Measurements from ENCODE around the gene HTATSF1.

The HTATSF1 gene, protein sequence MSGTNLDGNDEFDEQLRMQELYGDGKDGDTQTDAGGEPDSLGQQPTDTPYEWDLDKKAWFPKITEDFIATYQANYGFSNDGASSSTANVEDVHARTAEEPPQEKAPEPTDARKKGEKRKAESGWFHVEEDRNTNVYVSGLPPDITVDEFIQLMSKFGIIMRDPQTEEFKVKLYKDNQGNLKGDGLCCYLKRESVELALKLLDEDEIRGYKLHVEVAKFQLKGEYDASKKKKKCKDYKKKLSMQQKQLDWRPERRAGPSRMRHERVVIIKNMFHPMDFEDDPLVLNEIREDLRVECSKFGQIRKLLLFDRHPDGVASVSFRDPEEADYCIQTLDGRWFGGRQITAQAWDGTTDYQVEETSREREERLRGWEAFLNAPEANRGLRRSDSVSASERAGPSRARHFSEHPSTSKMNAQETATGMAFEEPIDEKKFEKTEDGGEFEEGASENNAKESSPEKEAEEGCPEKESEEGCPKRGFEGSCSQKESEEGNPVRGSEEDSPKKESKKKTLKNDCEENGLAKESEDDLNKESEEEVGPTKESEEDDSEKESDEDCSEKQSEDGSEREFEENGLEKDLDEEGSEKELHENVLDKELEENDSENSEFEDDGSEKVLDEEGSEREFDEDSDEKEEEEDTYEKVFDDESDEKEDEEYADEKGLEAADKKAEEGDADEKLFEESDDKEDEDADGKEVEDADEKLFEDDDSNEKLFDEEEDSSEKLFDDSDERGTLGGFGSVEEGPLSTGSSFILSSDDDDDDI

DNA sequence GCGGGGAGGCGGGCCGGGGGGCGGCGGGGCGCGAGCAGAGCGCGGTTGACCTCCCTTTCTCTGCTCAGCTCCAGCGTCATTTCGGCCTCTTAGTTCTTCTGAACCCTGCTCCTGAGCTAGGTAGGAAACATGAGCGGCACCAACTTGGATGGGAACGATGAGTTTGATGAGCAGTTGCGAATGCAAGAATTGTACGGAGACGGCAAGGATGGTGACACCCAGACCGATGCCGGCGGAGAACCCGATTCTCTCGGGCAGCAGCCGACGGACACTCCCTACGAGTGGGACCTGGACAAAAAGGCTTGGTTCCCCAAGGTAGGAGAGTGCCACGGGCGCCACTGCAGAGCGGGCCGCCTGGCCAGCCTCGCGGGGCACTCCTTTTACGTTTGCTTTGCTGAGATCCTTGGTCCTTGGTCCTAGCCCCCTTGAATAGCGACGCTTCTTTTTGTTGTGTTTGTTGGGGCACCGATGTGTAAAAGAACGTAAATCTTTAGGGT, at the start of gene HTATSF1:
TSS of gene HTATSF1 (plus strand) at position 37 of the 497 bp plus-strand sequence. CDS start at position 130, 93 bp downstream.
- no peak for DNase-seq

DNA sequence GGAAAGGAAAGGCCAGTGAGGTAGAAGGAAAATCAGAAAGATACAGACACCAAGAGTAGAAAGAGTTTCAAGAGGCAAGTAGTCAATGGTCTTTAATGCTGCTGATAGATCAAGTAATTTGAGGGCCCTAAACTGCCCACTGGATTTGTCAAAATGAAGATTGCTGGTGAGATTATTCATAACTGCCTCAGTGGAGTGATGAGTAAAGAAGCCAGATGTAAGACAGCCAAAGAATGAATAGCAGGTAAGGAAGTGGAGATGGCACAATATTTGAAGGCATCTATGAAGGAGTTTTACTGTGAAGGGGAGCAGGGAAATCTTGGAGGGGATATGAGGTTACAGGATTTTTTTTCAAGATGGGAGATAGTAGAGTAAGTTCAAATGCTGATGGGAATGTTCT, 49.4 kb upstream of the HTATSF1 start:
- no peak for DNase-seq

DNA sequence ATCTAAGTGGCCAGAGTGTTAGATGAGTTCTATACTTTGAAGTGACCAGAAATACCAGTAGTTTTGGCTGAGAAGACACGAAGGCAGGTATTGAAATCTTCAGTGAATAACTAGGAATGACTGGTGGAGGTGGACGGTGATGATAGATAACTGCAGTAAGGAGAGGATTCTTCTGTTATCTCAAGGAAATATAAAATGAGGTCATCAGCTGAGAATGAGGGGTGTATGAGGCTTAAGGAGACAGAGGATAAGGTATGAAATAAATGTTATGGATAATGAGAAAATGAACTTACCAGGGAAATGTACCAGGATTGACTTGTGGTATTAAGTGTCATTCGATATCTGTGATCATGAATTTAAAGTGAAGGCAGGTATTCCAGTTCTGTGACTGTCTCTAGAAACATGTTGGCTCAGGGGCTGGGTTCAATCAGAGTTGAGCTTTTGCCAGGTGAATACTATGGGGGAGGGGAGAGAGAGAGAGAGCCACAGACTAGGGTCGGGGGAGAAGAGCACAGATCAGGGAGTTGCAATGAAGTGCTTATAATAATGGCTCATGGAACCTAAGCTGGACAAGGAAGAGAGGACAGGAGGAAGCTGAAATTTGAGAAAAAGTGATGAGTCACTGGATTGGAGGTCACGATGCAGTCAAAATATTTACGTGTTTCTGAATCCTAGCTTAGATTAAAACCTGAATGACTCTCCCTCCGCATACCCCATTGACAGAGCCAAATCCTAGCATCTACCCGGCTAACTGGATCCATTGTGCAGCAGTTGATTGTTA, 47.2 kb upstream of the HTATSF1 start:
- no peak for DNase-seq

DNA sequence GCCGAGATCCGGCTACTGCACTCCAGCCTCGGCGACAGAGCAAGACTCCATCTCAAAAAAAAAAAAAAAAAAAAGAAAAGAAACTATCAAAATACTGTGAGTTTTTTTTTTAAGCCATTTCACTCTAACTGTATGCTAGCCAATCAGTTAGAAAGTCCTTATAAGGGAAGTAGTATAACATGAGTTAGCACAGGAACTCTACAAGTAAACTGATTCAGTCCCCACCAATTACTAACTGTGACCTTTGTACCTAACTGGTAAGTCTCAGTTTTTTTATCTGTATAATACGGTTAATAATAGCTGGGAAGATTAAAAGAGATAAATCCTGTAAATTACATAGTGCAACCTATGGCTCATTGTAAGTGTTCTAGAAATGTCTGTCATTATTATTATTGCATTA, 44.8 kb upstream of the HTATSF1 start:
- no peak for DNase-seq

DNA sequence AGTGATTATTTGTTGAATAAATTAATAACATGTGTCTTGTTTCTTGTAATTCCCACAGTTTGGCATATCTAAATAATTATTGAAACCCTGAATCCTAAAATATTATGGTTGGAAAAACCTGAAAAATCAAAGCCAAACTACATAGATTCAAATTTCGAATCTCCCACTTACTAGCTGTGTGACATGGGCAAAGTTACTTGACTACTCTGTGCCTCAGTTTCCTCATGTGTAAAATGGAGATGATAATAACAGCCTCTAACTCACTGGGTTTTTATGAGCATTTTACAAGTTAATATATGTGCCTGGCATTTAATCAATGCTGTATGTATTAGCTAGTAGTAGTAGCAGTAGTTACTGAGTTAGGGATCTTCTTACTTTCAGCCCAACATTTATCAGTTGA, 44.3 kb upstream of the HTATSF1 start:
- DNase-seq, result no peak

DNA sequence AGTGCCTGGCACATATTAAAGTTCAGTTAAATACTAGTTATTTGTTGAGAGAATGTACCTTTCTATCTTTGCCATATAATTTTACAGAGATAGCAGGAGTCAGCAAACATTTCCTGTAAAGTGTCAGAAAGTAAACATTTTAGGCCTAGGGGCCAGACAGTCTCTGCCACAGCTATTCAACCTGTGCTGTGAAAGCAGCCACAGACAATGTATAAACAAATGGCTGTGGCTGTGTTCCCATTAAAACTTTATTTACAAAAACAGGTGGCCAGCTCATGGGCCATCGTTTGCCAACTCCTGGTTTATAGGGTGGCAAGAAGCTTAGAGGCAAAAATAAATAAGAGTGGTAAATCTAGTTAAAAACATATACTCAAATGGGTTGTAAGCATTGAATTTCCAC, 43.6 kb upstream of the HTATSF1 start:
- no peak for DNase-seq

DNA sequence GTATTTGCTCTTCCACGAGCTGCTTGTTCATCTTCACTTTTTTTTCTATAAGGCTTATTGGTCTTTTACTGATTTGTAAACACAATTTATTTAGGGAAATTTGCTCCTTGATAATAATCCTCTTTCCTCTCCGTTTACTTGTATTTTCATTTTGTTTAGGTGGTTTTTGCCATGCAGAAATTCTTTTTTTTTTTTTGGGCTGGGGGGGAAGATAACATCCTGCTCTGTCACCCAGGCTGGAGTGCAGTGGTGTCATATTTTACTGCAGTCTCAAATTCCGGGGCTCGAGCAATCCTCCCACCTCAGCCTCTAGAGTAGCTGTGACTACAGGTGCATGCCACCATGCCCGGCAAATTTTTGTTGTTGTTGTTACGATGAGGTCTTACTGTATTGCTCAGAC, 41.3 kb upstream of the HTATSF1 start:
- no peak for DNase-seq

DNA sequence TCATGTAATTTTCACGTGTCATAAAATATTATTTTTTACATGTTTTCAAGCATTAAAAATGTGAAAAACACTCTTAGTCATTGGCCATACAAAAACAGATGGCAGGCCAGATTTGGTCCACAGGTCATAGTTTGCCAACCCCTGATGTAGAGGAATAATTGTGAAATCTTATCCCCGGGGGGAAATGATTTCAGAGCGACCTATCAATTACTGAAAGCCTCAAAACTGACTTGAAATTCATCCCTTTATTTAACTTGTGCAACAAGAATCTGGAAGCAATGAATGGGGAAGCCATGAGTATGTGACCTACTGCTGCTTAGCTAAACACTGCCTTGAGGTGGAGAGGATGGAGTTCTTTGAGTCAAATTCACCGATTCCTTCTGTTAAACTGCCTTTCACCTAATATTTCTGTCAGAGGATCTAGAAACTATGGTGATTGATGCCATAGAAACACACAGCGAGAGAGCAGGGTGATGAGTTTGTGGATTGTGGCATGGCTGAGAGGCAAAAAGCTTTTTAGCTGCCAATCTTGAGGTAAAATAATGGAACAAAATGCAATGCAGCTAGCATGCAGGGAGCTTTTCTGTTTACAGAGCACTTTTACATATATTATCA, 40.0 kb upstream of the HTATSF1 start:
- DNase-seq, result no peak

DNA sequence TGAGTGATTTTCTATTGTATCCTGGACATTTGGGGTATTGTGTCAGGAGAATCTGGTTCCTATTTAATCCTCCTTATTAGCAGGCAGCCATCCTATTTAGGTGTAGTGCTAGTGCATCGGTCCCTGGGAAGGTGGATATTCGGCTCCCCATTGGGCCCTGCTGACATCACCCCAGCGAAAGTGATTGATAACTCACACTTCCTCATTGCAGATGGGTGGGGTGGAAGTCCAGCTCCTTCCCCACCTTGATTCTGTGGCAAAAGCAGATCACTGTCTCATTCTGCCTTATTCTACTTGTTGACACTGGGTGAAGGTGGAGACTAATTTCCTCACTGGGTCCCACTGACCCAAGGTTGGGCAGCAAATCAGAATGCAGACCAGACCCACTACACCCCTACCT, 32.8 kb upstream of the HTATSF1 start:
- no peak for DNase-seq

DNA sequence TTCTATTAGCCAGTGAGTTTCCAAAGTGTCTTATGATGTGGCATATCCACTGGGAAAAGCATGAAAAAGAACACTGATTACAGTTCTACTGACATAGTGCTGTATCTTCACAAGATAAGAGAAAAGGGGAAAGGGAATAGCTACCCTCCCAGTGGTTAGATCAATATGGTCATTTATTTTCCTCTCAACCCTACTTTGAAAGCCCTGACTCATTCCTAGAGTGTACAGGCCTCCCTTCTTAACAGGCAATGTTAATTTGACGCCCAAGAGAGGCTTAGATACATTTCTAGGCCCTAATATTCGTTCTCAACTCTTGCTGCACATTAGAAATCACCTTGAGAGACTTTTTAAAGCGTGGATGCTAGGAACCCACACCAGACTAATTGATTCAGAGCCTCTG, 30.1 kb upstream of the HTATSF1 start:
- DNase-seq, result no peak

DNA sequence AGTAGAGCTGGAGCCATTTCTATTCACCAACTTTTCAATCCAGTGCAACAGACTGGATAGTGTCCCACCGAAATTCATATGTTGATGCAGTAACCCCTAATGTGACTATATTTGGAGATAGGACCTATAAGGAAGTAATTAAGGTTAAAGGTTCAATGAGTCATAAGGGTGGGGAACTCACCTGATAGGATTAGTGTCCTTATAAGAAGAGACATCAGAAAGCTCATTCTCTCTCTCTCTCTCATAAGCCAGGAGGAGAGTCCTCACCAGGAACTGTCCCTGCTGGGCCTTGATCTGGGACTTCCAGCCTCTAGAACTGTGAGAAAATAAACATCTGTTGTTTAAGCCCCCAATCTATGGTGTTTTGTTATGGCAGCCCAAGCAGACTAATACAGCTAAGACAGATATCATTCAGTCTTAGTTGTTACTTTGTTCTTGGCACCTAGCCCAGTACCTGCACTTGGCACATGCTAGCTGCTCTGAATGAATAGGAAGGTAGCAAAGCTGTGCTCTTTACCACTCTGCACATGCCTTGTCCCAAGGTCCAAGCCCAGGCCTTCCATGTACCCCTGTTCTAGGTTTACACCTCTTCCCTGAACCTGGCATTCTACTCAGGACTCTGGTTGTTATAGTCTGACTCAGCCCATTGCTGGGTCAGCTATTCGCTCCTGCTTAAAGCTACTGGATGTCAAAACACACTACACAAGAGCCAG, 28.8 kb upstream of the HTATSF1 start:
- DNase-seq, result no peak

DNA sequence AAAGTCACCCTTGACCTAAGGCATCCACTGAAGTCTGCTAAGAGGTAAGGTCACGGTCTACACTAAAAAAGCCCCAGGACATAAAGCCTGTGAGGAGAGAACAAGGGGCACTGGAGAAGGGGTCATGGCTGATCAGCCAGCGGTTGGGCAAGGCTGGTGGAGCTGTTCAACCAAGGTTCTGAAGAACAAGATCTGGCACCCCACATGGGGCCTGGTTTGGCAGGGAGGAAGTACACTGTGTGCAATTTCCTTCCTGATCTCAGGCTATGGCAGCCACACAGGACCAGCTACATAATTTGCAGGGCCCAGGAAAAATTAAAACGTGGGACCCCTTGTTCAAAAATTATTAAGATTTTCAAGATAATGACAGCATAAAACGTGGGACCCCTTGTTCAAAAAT, 23.7 kb upstream of the HTATSF1 start:
- DNase-seq, result no peak

DNA sequence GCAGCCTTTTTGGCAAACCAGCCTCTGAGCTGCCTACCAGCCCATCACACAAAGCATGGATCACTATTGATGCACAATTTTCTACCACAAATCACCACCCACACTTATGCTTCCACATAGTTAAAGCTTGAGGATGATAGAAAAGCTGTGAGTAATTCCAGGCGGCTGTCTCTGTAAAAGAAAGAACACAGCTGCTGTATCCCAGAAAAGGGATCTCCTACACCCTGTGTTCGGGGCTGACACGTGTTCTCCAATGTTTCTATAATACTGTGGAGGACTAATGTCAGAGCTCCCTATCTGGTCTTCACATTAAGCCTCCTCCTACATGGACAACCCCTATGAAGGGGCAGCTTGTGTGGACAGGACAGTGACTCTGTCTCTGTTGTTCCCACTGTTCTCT, 22.2 kb upstream of the HTATSF1 start:
- DNase-seq, result no peak

DNA sequence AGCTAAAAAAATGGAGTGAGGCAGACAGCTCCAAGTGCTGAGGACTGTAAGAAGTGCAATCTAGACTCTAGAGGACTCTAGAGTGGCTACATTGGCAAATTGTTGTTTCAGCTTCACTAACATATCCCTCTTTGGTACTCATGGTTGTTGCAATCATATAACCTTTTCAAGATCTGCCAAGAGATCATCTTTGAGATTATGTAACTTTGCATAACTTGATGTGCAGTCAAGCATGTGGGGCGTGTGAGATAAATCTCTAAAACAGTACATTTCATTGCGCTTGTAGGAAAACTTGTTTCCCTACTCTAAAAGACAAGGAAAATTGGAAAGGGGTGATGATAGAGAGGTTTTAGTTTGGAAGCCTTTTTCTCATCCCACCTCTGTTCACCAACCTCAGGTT, 20.9 kb upstream of the HTATSF1 start:
- DNase-seq, result no peak

DNA sequence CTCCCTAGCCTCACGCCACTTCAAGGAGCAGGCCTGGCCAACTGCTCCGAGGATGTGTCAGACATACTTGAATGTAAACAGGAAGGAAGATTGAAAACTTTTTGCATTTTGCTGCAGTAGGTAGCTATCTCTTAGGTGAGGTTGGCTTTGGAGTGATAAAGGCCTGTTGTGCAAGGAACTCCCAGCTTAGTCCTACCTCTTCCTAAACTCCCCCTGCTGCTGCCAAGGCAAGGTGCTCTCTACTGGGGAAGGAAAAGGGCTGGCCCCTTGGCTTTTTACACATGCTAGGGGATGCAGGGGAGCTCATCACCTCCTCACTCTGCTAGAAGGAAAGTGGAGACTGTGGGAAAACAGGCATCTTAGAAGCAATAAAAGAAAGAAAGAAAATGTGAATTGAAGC, 20.4 kb upstream of the HTATSF1 start:
- no peak for DNase-seq

DNA sequence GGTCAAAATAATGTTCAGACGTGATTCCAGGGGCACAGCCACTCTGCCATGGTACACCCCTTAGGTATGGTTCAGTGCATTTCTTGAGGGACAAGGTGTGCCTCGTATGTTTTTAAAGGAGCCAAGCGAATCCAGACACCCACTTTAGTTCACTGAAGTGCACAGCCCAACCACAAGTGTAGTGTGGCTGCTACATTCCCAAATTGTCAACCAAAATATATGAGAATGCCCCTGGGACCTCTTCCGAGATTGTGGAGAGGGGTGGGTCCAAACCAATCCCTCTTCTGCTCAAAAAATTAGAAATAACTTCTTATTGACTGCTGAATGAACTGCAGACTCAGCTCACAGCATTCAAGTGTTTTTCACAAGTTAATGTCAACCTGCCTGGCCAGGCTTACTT, 17.0 kb upstream of the HTATSF1 start:
- DNase-seq, result no peak

DNA sequence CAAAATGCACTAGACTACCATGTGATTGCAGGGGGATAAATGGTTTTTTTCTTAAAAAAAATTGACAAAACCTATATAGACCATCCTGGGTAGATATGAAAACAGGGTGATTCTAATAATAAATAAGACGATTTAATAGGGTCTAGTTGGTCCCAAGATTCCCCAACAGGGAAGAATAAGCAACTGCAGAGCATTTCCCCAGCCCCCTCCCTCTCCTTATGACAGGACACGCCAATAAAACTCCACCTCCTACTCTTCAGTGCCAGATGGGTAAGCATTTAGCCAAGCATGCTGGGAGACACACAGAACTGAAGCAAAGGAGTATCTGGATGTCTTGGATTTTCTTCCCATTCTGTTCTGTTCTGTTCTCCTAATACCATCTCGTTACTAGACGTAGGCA, 9.7 kb upstream of the HTATSF1 start, which contains the start of gene BRS3:
TSS of gene BRS3 (plus strand) at position 301 of the 400 bp plus-strand sequence. CDS start 168 bp downstream, outside the sequence.
- no peak for DNase-seq

DNA sequence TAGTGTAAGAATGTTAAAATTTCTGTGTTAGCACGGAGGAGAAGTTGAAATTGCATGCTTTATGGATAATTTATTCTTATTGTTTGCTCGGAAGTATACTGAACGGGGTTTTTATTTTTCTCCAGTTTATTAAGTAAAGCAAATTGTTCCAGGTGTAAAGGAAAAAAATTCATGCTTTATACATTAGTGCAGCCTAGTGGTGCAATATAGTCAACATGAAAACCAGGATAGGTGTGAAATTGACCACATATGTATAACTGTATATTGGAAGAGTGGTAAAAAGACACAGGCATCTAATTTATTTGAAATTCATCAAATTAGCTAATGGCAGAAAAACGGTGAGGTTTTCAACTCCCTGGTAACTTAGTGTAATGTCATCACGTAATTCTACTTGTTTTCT, 8.7 kb upstream of the HTATSF1 start:
- DNase-seq, result no peak

DNA sequence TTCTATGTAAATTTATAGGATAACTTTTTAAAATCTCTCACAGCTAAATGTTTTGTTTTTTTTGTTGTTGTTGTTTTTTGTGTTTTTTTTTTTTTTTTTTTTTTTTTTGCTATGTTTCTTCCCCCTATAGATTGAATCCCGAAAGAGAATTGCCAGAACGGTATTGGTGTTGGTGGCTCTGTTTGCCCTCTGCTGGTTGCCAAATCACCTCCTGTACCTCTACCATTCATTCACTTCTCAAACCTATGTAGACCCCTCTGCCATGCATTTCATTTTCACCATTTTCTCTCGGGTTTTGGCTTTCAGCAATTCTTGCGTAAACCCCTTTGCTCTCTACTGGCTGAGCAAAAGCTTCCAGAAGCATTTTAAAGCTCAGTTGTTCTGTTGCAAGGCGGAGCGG, 5.6 kb upstream of the HTATSF1 start:
- DNase-seq, result no peak

DNA sequence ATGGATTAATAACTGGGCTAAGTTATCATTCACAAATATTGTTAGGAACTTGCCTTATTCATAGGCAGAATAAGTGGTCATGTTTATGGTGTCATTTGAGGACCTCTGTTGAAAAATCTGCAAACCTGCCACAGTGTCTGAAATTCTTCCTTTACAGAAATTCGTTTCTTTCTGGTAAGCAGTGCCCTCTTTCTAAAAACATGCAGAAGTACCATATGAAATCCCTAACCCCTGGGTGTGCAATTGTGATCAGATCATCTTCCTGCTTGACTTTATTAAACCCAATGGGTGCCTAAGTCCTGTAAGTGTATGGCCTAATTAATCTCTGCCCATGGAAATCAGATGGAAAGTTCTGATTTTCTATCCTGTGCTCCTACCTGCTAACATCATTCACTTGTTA, 4.4 kb upstream of the HTATSF1 start:
- no peak for DNase-seq

DNA sequence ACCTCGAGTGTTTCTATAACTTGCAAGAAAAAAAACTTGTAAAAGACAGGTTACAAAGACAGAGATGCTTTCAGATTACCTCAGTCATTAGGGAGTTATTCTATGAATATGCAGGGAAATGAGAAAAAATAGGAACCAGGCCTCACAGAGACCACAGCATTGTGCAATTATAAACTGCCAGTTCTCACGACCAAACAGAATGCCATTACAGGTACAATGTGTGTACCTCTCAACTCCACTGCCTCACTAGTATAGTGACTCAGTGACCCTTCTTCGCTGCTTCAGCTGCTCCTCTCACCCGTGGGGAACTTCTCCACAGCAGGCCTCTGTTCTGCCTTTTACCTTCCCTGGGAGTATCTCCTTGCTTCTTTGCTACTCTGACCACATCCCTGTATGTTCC, 2.3 kb upstream of the HTATSF1 start:
- no peak for DNase-seq

DNA sequence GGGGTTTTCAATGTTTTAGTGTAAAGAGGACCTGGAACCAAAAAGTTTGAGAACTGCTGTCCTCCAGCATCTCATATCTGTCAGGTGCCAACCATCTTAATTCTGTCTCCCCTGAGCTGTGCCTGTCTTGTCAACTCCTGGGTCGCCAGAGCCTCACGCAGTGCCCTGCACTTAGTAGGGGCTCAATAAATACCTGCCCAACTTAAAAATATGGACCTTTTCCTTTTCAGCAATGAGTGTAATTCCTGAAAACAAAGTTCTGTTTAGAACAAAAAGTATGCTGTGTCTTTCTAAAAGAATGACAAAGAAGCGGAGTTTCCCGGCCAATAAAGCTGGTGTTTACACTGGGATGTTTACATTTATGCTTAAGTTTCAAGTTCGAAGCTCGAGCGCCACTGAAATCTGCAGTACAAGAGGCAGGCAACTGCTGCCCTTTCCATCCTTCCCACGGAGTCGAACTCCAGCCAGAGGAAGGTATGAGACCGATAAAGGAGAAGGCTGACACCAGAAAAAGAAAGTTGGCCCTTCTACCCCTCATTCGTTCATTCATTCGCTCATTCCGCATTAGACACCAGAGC, 1.1 kb upstream of the HTATSF1 start:
- no peak for DNase-seq
